DND-41 (cell line): ENCODE measurements around the gene HSP90AB1.

Experiments
- ATAC-seq: fragments of 200-7000 bp; cut with Tn5 transposase; 3 replicates; pipeline ENCODE4 v1.9.1; 2021; ENCODE audit warnings: low read depth; ENCODE audit not compliant: insufficient read depth
- DNase-seq: peaks from one replicate; pipeline ENCODE4 v3.0.0-alpha.2; 2020
- H2AFZ ChIP-seq: 2 replicates; pipeline ENCODE4 v1.6.0; 2012; ENCODE audit warnings: low read depth, low read length
- H3K27ac ChIP-seq: 2 replicates; pipeline ENCODE4 v1.5.1; 2012; ENCODE audit warnings: low read length, inconsistent platforms
- H3K27me3 ChIP-seq: fragments of 200-600 bp; sonication (generic); 2 replicates; pipeline ENCODE4 v1.6.0; 2012; ENCODE audit warnings: low read length, mild to moderate bottlenecking, inconsistent platforms; ENCODE audit not compliant: insufficient read depth, poor library complexity
- H3K36me3 ChIP-seq: 2 replicates; pipeline ENCODE4 v1.5.1; 2012; ENCODE audit warnings: low read length, inconsistent platforms; ENCODE audit not compliant: insufficient read depth
- H3K4me1 ChIP-seq: 2 replicates; pipeline ENCODE4 v1.5.1; 2012; ENCODE audit warnings: mild to moderate bottlenecking, low read length; ENCODE audit not compliant: insufficient read depth
- H3K4me2 ChIP-seq: 2 replicates; pipeline ENCODE4 v1.6.0; 2012; ENCODE audit warnings: mild to moderate bottlenecking, moderate library complexity, low read length, inconsistent platforms; ENCODE audit not compliant: insufficient read depth
- H3K4me3 ChIP-seq, 2 experiments: fragments of 200-600 bp in 1 of 2; shearing (Covaris generic) in 1 of 2; 2 replicates each; pipeline ENCODE4 v1.5.1; 2012 to 2016; ENCODE audit warnings: inconsistent platforms in 2 of 2, low read length in 2 of 2, mild to moderate bottlenecking in 2 of 2, low read depth in 1 of 2, moderate library complexity in 1 of 2
- H3K79me2 ChIP-seq: 2 replicates; pipeline ENCODE4 v1.6.0; 2012; ENCODE audit warnings: low read length, inconsistent platforms; ENCODE audit not compliant: insufficient read depth
- H3K9ac ChIP-seq: 2 replicates; pipeline ENCODE4 v1.6.0; 2012; ENCODE audit warnings: low read depth, mild to moderate bottlenecking, inconsistent platforms, low read length, moderate library complexity
- H3K9me3 ChIP-seq: 2 replicates; pipeline ENCODE4 v1.5.1; 2012; ENCODE audit warnings: low read length, moderate library complexity, mild to moderate bottlenecking, inconsistent platforms; ENCODE audit not compliant: insufficient read depth, severe bottlenecking
- H4K20me1 ChIP-seq: 2 replicates; pipeline ENCODE4 v1.6.0; 2012; ENCODE audit warnings: low read length; ENCODE audit not compliant: insufficient read depth
- CTCF ChIP-seq: IDR thresholded peaks from 2 replicates; pipeline ENCODE4 v1.5.1; 2012; ENCODE audit warnings: borderline replicate concordance, low read length, moderate library complexity, mild to moderate bottlenecking; ENCODE audit not compliant: poor library complexity, severe bottlenecking; ENCODE audit errors: extremely low read depth
- EZH2 ChIP-seq: IDR thresholded peaks from 3 replicates; pipeline ENCODE4 v1.6.1; 2012; ENCODE audit warnings: borderline replicate concordance, low read depth, mild to moderate bottlenecking, moderate library complexity, low read length, inconsistent platforms; ENCODE audit not compliant: severe bottlenecking

HSP90AB1 gene

DNA sequence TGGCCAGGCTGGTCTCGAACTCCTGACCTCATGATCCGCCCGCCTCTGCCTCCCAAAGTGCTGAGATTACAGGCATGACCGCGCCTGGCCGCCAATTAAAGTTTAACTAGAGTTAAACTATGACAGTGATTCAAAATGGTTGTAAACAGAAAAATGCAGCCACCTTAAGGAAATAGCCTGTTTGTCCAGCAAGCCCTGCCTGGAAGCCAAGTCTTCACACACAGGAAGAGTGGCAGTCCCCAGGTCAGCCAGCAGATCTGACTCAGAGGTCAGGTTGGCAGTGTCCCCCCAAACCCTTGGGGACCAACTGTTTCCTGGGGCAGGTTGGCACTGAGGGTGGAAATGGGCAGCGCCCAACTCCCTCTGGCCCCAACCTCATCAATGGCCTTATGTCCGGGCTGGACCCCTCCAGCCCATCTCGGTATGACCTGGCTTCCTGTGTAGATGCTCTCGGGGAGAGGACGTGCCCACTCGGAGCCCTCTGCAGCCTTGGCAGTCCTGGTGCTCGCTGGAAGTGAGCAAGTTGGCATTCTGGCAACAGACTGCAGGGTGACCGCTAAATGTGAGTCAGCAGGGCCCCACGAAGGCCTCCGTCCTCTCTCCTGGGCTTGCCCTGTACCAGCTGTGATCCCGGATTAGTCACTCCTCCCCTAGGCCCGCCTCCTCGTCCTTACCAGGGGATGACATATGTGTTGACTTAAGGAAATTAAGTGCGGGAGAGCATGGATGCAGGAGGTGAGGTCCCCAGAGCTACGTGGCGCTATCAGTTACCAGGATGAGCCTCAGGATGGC lies 9.7 kb upstream of the HSP90AB1 start:
- peak; percentile 70 for DNase-seq
- Histone ChIP-seq H3K9me3 (no peaks in the 10 kb centered on the region), H4K20me1 (no peaks in the 10 kb centered on the region), H3K79me2 (no peaks in the 10 kb centered on the region), H2AFZ (peak overlapping the region; percentile 90), H3K4me2 (peak overlapping the region; percentile 86), H3K27ac (peak overlapping the region; percentile 65), H3K4me1 (peaks cover 16% of the 10 kb centered on the region), H3K36me3 (peaks cover 24% of the 10 kb centered on the region), H3K9ac (peak overlapping the region; percentile 58), H3K4me3 (peak overlapping the region; percentile 12 to 66; a peak in 3 of 4 replicates), H3K27me3 (no peaks in the 10 kb centered on the region)
- ATAC-seq, result peak; percentile 77
- TF ChIP-seq CTCF (no peak), EZH2 (no peak)

GRCh38 chr6:44237813-44238433 lies 9.0 kb upstream of the HSP90AB1 start:
- peak overlapping the region; percentile 65 for H3K27ac ChIP-seq
- peaks cover 17% of the 10 kb centered on the region for H3K36me3 ChIP-seq
- TF ChIP-seq EZH2 (no peak), CTCF (peak; percentile 99)
- peak; percentile 74 for DNase-seq
- H3K4me2 ChIP-seq, result peak overlapping the region; percentile 86
- H3K9me3 ChIP-seq, result no peaks in the 10 kb centered on the region
- no peaks in the 10 kb centered on the region for H3K27me3 ChIP-seq
- H2AFZ ChIP-seq, result peak overlapping the region; percentile 90
- no peaks in the 10 kb centered on the region for H3K79me2 ChIP-seq
- peak overlapping the region; percentile 12 to 66; a peak in 3 of 4 replicates for H3K4me3 ChIP-seq
- peak; percentile 90 for ATAC-seq
- H4K20me1 ChIP-seq, result no peaks in the 10 kb centered on the region
- H3K9ac ChIP-seq, result peak overlapping the region; percentile 58
- peaks cover 16% of the 10 kb centered on the region for H3K4me1 ChIP-seq

GRCh38 chr6:44238687-44239350 lies 8.1 kb upstream of the HSP90AB1 start:
- no peak overlapping the region for H3K4me2 ChIP-seq
- peaks cover 8% of the 10 kb centered on the region for H3K36me3 ChIP-seq
- TF ChIP-seq CTCF, result no peak
- no peak for TF ChIP-seq EZH2
- no peaks in the 10 kb centered on the region for H4K20me1 ChIP-seq
- H3K9ac ChIP-seq, result no peak overlapping the region
- H3K27ac ChIP-seq, result no peak overlapping the region
- no peak overlapping the region for H3K4me3 ChIP-seq
- no peak for ATAC-seq
- no peaks in the 10 kb centered on the region for H3K27me3 ChIP-seq
- H3K79me2 ChIP-seq, result no peaks in the 10 kb centered on the region
- peaks cover 16% of the 10 kb centered on the region for H3K4me1 ChIP-seq
- H2AFZ ChIP-seq, result no peak overlapping the region
- no peak for DNase-seq
- H3K9me3 ChIP-seq, result no peaks in the 10 kb centered on the region
